OCI-LY3 (cell line): Measurements from ENCODE around the gene LRP1-AS.
A peak's percentile ranks its signal among the peaks of the same experiment; 100 is the strongest.

Source experiments
- H2AFZ ChIP-seq: fragments of 200-600, 300-600 bp; shearing (Covaris generic); 2 replicates; pipeline ENCODE4 v1.6.0; 2014; ENCODE audit warnings: antibody characterized with exemption, low read depth, low read length
- H3K27ac ChIP-seq: fragments of 200-600, 300-600 bp; sonication (generic); 2 replicates; pipeline ENCODE4 v1.5.1; 2014; ENCODE audit warnings: mild to moderate bottlenecking, low read length, moderate library complexity, mixed read lengths
- H3K27me3 ChIP-seq: fragments of 200-600, 300-600 bp; sonication (generic); 2 replicates; pipeline ENCODE4 v1.6.1; 2014; ENCODE audit warnings: low read depth, low read length, mixed read lengths
- H3K36me3 ChIP-seq: fragments of 200-600, 300-600 bp; sonication (generic); replicated peaks from 2 replicates; pipeline ENCODE3; 2014; ENCODE audit warnings: low read depth, low read length, mixed read lengths
- H3K4me1 ChIP-seq: fragments of 300-600, 200-600 bp; sonication (generic); 2 replicates; pipeline ENCODE4 v1.6.1; 2014; ENCODE audit warnings: low read length, mixed read lengths
- H3K4me2 ChIP-seq: fragments of 200-600, 300-600 bp; sonication (generic); 2 replicates; pipeline ENCODE4 v1.6.1; 2014; ENCODE audit warnings: low read length, mixed read lengths
- H3K4me3 ChIP-seq: fragments of 300-600, 200-600 bp; sonication (generic); 2 replicates; pipeline ENCODE4 v1.5.1; 2014; ENCODE audit warnings: antibody characterized with exemption, mild to moderate bottlenecking, low read length, moderate library complexity
- H3K79me2 ChIP-seq: fragments of 300-600, 200-600 bp; shearing (Covaris generic); 2 replicates; pipeline ENCODE4 v1.6.1; 2014; ENCODE audit warnings: mild to moderate bottlenecking, low read length, mixed read lengths
- H3K9ac ChIP-seq: fragments of 300-600, 200-600 bp; shearing (Covaris generic); 2 replicates; pipeline ENCODE4 v1.6.0; 2014; ENCODE audit warnings: mild to moderate bottlenecking, low read length, moderate library complexity
- H3K9me3 ChIP-seq: fragments of 200-600, 300-600 bp; shearing (Covaris generic); 2 replicates; pipeline ENCODE4 v1.6.1; 2014; ENCODE audit warnings: low read length, mixed read lengths; ENCODE audit not compliant: insufficient read depth
- H4K20me1 ChIP-seq: fragments of 200-600, 300-600 bp; sonication (generic); 2 replicates; pipeline ENCODE4 v1.6.1; 2016; ENCODE audit warnings: low read length, mixed read lengths; ENCODE audit not compliant: insufficient read depth
- EZH2phosphoT487 ChIP-seq: fragments of 200-600 bp; shearing (Covaris generic); IDR thresholded peaks from 2 replicates; pipeline ENCODE4 v1.6.1; 2018; ENCODE audit warnings: antibody characterized with exemption, mixed run types, low read depth
- TF ChIP-seq, protein P1 (sequence below): fragments of 200-600, 300-600 bp; sonication (generic); IDR thresholded peaks from 2 replicates; pipeline ENCODE4 v1.5.1; 2014; ENCODE audit warnings: antibody characterized with exemption, low read length, low read depth

Gene LRP1-AS

DNA sequence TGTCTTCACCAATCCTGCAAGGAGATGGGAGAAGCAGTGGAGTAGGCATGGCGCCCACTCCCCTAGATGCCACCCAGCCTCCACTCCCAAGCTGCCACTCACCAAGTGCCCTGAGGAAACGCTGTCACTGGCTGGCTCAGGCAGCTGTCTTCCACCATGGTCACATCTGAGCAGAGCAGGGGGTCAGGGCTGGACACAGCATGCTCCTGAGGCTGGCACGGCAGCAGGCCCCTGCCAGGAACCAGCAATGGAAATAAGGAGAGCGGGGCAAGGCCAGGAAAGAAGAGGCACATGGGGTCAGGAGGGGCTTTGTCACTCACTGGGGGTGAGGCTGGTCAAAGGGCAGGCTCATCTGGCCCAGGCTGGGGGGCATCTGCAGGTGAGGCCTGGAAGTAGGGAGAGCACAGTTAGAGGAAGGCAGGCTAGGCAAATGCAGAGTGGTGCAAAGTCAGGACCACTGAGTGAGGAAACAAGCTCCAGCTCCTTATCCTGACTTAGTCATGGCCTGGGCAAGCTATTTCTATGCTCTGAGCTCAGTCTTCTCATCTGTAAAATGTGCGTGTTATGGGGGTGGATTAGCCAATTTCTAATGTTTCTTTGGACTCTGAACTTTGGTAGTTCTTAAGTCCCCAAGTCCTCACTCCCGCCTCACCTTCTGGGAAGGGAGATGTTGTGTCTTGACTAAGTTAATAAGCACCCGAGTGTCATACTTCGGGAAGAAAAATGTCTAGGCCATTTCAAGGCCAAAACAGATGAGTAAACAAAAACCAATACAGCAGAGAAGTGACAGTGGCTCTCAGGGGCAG is 50.5 kb downstream of the LRP1-AS start:
- Histone ChIP-seq H3K4me3 (no peak overlapping the region), H3K9me3 (no peaks in the 10 kb centered on the region), H3K9ac (no peak overlapping the region), H3K27me3 (no peaks in the 10 kb centered on the region), H3K36me3 (peaks cover 49% of the 10 kb centered on the region), H3K4me1 (peaks cover 18% of the 10 kb centered on the region), H3K27ac (no peak overlapping the region), H3K79me2 (no peaks in the 10 kb centered on the region), H4K20me1 (peaks cover 21% of the 10 kb centered on the region), H3K4me2 (no peak overlapping the region), H2AFZ (no peak overlapping the region)
- TF ChIP-seq EZH2phosphoT487: no peak
- TF ChIP-seq, protein P1, sequence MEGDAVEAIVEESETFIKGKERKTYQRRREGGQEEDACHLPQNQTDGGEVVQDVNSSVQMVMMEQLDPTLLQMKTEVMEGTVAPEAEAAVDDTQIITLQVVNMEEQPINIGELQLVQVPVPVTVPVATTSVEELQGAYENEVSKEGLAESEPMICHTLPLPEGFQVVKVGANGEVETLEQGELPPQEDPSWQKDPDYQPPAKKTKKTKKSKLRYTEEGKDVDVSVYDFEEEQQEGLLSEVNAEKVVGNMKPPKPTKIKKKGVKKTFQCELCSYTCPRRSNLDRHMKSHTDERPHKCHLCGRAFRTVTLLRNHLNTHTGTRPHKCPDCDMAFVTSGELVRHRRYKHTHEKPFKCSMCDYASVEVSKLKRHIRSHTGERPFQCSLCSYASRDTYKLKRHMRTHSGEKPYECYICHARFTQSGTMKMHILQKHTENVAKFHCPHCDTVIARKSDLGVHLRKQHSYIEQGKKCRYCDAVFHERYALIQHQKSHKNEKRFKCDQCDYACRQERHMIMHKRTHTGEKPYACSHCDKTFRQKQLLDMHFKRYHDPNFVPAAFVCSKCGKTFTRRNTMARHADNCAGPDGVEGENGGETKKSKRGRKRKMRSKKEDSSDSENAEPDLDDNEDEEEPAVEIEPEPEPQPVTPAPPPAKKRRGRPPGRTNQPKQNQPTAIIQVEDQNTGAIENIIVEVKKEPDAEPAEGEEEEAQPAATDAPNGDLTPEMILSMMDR: no peak

DNA sequence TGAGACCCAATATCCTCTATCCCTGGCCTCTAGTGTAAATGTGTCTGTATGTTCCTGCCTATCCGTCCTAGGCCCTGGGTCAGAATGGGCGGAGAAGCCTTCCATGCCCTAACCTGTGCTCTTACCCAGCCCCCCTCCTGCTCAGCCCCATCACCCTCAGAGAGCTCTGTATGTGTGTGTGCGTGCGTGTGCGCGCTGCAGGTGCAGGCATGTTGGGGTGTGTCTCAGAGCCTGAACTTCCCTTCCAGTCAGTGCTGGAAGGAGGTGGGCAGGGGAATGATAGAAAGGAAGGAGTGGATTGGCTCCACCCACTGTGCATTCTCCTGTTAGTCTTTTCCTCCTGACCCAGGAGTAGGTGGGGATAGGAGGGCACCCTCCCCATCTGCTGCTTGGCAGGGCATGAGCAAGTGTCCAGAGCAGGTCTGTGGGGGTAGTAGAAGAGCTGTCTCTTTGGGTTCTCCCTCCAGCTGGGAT is 51.3 kb downstream of the LRP1-AS start:
- Histone ChIP-seq H3K9ac (no peak overlapping the region), H3K4me2 (no peak overlapping the region), H3K36me3 (peaks cover 46% of the 10 kb centered on the region), H3K27ac (peak overlapping the region; percentile 1; the same call in 1 of the 2 replicates), H2AFZ (no peak overlapping the region), H3K4me3 (no peak overlapping the region), H4K20me1 (peaks cover 21% of the 10 kb centered on the region), H3K27me3 (no peaks in the 10 kb centered on the region), H3K79me2 (no peaks in the 10 kb centered on the region), H3K9me3 (no peaks in the 10 kb centered on the region), H3K4me1 (peaks cover 18% of the 10 kb centered on the region)
- TF ChIP-seq EZH2phosphoT487: no peak
- TF ChIP-seq, protein P1: no peak

DNA sequence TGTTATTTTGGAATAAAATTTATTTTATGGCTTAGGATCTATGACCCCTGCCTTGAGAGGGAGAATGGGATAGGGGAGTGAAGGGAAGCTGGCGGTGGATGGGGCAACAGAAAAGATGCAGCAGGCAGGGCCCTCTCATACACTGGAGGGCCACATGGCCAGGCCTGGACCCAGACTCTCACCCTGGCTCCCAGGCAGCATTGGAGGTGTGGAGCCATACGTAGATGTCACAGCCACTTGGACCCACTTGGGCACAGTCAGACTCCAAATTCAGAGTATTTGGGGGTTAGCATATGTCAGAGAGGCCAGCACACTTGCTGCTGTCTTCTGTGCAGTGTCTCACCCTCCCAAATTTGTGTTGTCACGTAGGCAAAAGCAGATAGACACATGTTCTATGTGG is 52.0 kb downstream of the LRP1-AS start:
- Histone ChIP-seq H3K27me3 (no peaks in the 10 kb centered on the region), H3K4me2 (no peak overlapping the region), H3K4me1 (peaks cover 18% of the 10 kb centered on the region), H3K4me3 (no peak overlapping the region), H3K9me3 (no peaks in the 10 kb centered on the region), H2AFZ (no peak overlapping the region), H3K79me2 (no peaks in the 10 kb centered on the region), H3K9ac (no peak overlapping the region), H3K27ac (peak overlapping the region; percentile 1; the same call in 1 of the 2 replicates), H4K20me1 (peaks cover 21% of the 10 kb centered on the region), H3K36me3 (peaks cover 46% of the 10 kb centered on the region)
- no peak for TF ChIP-seq EZH2phosphoT487
- TF ChIP-seq, protein P1: no peak
